ENCODE data around the gene DGCR6L.
"Not testable (repeated sequence)": the region's sequence is repeated elsewhere in the genome, so short reads cannot be mapped to it uniquely, and the experiment has no call there.

DNA sequence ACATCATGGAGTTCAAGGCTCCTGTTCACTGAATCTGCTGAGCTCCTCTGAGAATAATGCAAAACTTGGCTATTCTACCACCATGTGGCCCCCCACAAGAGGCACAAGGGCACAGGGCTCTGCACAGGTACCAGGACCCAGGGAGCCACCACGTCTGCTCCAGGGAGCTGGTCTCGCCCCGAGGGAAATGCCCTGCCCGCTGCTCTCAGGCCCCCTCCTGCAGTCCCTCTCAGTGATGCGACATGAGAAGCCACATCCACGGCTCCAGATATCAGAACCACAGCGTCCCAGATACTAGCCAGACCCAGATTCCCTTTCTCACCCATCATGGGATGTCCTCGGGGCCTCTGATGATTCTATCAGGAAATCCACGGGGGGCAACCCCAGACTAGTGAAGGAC, 47.0 kb upstream of the DGCR6L start:
- TF ChIP-seq, protein P1, sequence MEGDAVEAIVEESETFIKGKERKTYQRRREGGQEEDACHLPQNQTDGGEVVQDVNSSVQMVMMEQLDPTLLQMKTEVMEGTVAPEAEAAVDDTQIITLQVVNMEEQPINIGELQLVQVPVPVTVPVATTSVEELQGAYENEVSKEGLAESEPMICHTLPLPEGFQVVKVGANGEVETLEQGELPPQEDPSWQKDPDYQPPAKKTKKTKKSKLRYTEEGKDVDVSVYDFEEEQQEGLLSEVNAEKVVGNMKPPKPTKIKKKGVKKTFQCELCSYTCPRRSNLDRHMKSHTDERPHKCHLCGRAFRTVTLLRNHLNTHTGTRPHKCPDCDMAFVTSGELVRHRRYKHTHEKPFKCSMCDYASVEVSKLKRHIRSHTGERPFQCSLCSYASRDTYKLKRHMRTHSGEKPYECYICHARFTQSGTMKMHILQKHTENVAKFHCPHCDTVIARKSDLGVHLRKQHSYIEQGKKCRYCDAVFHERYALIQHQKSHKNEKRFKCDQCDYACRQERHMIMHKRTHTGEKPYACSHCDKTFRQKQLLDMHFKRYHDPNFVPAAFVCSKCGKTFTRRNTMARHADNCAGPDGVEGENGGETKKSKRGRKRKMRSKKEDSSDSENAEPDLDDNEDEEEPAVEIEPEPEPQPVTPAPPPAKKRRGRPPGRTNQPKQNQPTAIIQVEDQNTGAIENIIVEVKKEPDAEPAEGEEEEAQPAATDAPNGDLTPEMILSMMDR (IDR thresholded peaks at IDR 0.05), result not testable (repeated sequence)
- TF ChIP-seq POLR2A (IDR thresholded peaks at IDR 0.05), result not testable (repeated sequence)

Measured in uterus (tissue), 2 donors.